Measurements from ENCODE around the gene AKR1B15.
A peak's percentile ranks its signal among the peaks of the same experiment; 100 is the strongest.

Gene AKR1B15

GRCh38 chr7:134594877-134595276, 46.0 kb downstream of the AKR1B15 start:
- no peak for DNase-seq
- in situ Hi-C loops (cut with HindIII; ENCODE audit: low pct_ligation_motif_present, low pct_unique_long_range_greater_than_20kb, low sequenced_read_pairs), result no loop called here

- in situ Hi-C loops (cut with HindIII; ENCODE audit: low pct_ligation_motif_present, low pct_unique_long_range_greater_than_20kb, low sequenced_read_pairs), result no loop called here
- DNase-seq, result no peak
These were observed 50.5 kb downstream of the AKR1B15 start for GRCh38 chr7:134599371-134599770.

GRCh38 chr7:134601459-134601858, 52.5 kb downstream of the AKR1B15 start:
- DNase-seq, result no peak
- in situ Hi-C loops (cut with HindIII; ENCODE audit: low pct_ligation_motif_present, low pct_unique_long_range_greater_than_20kb, low sequenced_read_pairs), result no loop called here

- DNase-seq, result no peak
- in situ Hi-C loops (cut with HindIII; ENCODE audit: low pct_ligation_motif_present, low pct_unique_long_range_greater_than_20kb, low sequenced_read_pairs), result no loop called here
These were observed 54.1 kb downstream of the AKR1B15 start for GRCh38 chr7:134602881-134603451.

- in situ Hi-C loops (cut with HindIII; ENCODE audit: low pct_ligation_motif_present, low pct_unique_long_range_greater_than_20kb, low sequenced_read_pairs), result no loop called here
- DNase-seq, result peak; percentile 71
These were observed 57.3 kb downstream of the AKR1B15 start for GRCh38 chr7:134605978-134606923.

- in situ Hi-C loops (cut with HindIII; ENCODE audit: low pct_ligation_motif_present, low pct_unique_long_range_greater_than_20kb, low sequenced_read_pairs), result no loop called here
- no peak for DNase-seq
These were observed 62.8 kb downstream of the AKR1B15 start for GRCh38 chr7:134611611-134612151.

- no peak for DNase-seq
- in situ Hi-C loops (cut with HindIII; ENCODE audit: low pct_ligation_motif_present, low pct_unique_long_range_greater_than_20kb, low sequenced_read_pairs), result no loop called here
These were observed 63.3 kb downstream of the AKR1B15 start for GRCh38 chr7:134612197-134612596.

GRCh38 chr7:134613623-134614347, 64.9 kb downstream of the AKR1B15 start:
- DNase-seq, result no peak
- in situ Hi-C loops (cut with HindIII; ENCODE audit: low pct_ligation_motif_present, low pct_unique_long_range_greater_than_20kb, low sequenced_read_pairs), result no loop called here

GRCh38 chr7:134616611-134617010, 67.7 kb downstream of the AKR1B15 start:
- in situ Hi-C loops (cut with HindIII; ENCODE audit: low pct_ligation_motif_present, low pct_unique_long_range_greater_than_20kb, low sequenced_read_pairs), result no loop called here
- no peak for DNase-seq

GRCh38 chr7:134618756-134619530, 70.0 kb downstream of the AKR1B15 start:
- DNase-seq, result no peak
- in situ Hi-C loops (cut with HindIII; ENCODE audit: low pct_ligation_motif_present, low pct_unique_long_range_greater_than_20kb, low sequenced_read_pairs), result no loop called here

- in situ Hi-C loops (cut with HindIII; ENCODE audit: low pct_ligation_motif_present, low pct_unique_long_range_greater_than_20kb, low sequenced_read_pairs), result no loop called here
These were observed 70.9 kb downstream of the AKR1B15 start for GRCh38 chr7:134619627-134620331.

GRCh38 chr7:134622303-134622995, 73.5 kb downstream of the AKR1B15 start:
- DNase-seq, result no peak
- in situ Hi-C loops (cut with HindIII; ENCODE audit: low pct_ligation_motif_present, low pct_unique_long_range_greater_than_20kb, low sequenced_read_pairs), result no loop called here

More at GRCh38 chr7:134619627-134620331, 70.9 kb downstream of the AKR1B15 start:
- no peak for DNase-seq

GRCh38 chr7:134623193-134623592, 74.3 kb downstream of the AKR1B15 start:
- no peak for DNase-seq
- in situ Hi-C loops (cut with HindIII; ENCODE audit: low pct_ligation_motif_present, low pct_unique_long_range_greater_than_20kb, low sequenced_read_pairs), result no loop called here

- in situ Hi-C loops (cut with HindIII; ENCODE audit: low pct_ligation_motif_present, low pct_unique_long_range_greater_than_20kb, low sequenced_read_pairs), result no loop called here
- no peak for DNase-seq
These were observed 76.6 kb downstream of the AKR1B15 start for GRCh38 chr7:134625550-134625949.

GRCh38 chr7:134627109-134627774, 78.3 kb downstream of the AKR1B15 start:
- in situ Hi-C loops (cut with HindIII; ENCODE audit: low pct_ligation_motif_present, low pct_unique_long_range_greater_than_20kb, low sequenced_read_pairs), result no loop called here
- no peak for DNase-seq

- no peak for DNase-seq
- in situ Hi-C loops (cut with HindIII; ENCODE audit: low pct_ligation_motif_present, low pct_unique_long_range_greater_than_20kb, low sequenced_read_pairs), result no loop called here
These were observed 78.9 kb downstream of the AKR1B15 start for GRCh38 chr7:134627775-134628153.

- no peak for DNase-seq
- in situ Hi-C loops (cut with HindIII; ENCODE audit: low pct_ligation_motif_present, low pct_unique_long_range_greater_than_20kb, low sequenced_read_pairs), result no loop called here
These were observed 80.5 kb downstream of the AKR1B15 start for GRCh38 chr7:134629445-134629844.

Measured in ACHN (cell line).